HL-60 (cell line): ENCODE data around the gene HPSE2.

Experiments used
- DNase-seq, 2 experiments: peaks; one replicate each; pipeline ENCODE4 v3.0.0-alpha.2; 2010 to 2020; ENCODE audit warnings: low read depth in 1 of 2, low spot score in 1 of 2
- H3K27ac ChIP-seq: fragments of 250-450 bp; sonication (Bioruptor Pico); replicated peaks from 2 replicates; pipeline ENCODE4 v1.5.1; 2020; ENCODE audit warnings: mild to moderate bottlenecking, moderate library complexity
- H3K27me3 ChIP-seq: fragments of 250-450 bp; sonication (Bioruptor Pico); 2 replicates; pipeline ENCODE4 v1.5.1; 2021; ENCODE audit warnings: mild to moderate bottlenecking, moderate library complexity; ENCODE audit not compliant: insufficient read depth, poor library complexity, severe bottlenecking
- H3K4me3 ChIP-seq: replicated peaks from 2 replicates; pipeline ENCODE4 v1.5.1; 2011; ENCODE audit warnings: mild to moderate bottlenecking, control low read depth, low read length; ENCODE audit not compliant: insufficient read depth
- CTCF ChIP-seq: IDR thresholded peaks from one replicate; pipeline ENCODE4 v1.5.1; 2011; ENCODE audit warnings: low read length, control low read depth, inconsistent platforms; ENCODE audit not compliant: insufficient read depth
- GABPA ChIP-seq: IDR thresholded peaks from 2 replicates; pipeline ENCODE4 v1.6.1; 2012; ENCODE audit warnings: low read depth
- POLR2AphosphoS5 ChIP-seq: IDR thresholded peaks from 2 replicates; pipeline ENCODE4 v1.6.1; 2012; ENCODE audit warnings: low read depth
- SPI1 ChIP-seq: IDR thresholded peaks from 2 replicates; pipeline ENCODE4 v1.6.1; 2012; ENCODE audit warnings: low read depth, mild to moderate bottlenecking, borderline replicate concordance
- TF ChIP-seq, protein P1 (sequence below): IDR thresholded peaks from 2 replicates; pipeline ENCODE4 v1.6.1; 2012; ENCODE audit warnings: low read depth; ENCODE audit not compliant: insufficient replicate concordance

Gene HPSE2

GRCh38 chr10:98825741-98826140, 409.9 kb downstream of the HPSE2 start:
- Histone ChIP-seq H3K4me3 (no peak overlapping the region), H3K27me3 (peaks cover 2% of the 10 kb centered on the region), H3K27ac (no peak overlapping the region)
- no peak for TF ChIP-seq CTCF
- TF ChIP-seq, protein P1, sequence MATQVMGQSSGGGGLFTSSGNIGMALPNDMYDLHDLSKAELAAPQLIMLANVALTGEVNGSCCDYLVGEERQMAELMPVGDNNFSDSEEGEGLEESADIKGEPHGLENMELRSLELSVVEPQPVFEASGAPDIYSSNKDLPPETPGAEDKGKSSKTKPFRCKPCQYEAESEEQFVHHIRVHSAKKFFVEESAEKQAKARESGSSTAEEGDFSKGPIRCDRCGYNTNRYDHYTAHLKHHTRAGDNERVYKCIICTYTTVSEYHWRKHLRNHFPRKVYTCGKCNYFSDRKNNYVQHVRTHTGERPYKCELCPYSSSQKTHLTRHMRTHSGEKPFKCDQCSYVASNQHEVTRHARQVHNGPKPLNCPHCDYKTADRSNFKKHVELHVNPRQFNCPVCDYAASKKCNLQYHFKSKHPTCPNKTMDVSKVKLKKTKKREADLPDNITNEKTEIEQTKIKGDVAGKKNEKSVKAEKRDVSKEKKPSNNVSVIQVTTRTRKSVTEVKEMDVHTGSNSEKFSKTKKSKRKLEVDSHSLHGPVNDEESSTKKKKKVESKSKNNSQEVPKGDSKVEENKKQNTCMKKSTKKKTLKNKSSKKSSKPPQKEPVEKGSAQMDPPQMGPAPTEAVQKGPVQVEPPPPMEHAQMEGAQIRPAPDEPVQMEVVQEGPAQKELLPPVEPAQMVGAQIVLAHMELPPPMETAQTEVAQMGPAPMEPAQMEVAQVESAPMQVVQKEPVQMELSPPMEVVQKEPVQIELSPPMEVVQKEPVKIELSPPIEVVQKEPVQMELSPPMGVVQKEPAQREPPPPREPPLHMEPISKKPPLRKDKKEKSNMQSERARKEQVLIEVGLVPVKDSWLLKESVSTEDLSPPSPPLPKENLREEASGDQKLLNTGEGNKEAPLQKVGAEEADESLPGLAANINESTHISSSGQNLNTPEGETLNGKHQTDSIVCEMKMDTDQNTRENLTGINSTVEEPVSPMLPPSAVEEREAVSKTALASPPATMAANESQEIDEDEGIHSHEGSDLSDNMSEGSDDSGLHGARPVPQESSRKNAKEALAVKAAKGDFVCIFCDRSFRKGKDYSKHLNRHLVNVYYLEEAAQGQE, result no peak
- TF ChIP-seq GABPA, result no peak
- TF ChIP-seq POLR2AphosphoS5, result no peak
- TF ChIP-seq SPI1, result no peak
- DNase-seq, result no peak

DNA sequence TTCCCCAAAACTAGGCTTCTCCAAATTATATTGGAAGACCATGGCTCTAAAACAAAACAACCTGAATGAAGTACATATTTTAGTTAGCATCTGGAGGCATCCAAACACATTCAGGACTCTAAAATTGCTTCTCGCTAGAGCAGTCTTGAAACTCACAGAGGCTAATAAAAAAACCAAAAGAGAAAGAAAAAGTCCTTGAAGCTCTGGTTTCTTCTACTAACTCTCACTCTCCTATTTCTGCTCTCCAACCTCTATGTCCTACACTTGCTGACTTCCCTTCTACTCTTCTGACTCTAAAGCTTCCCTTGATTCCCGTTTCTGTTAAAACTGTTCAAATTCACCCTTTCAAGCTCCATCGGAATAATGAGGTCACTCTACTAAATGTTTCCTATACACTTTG, 418.3 kb downstream of the HPSE2 start:
- no peak for DNase-seq
- Histone ChIP-seq H3K27me3 (no peaks in the 10 kb centered on the region), H3K4me3 (no peak overlapping the region), H3K27ac (no peak overlapping the region)
- TF ChIP-seq GABPA, result no peak
- no peak for TF ChIP-seq POLR2AphosphoS5
- TF ChIP-seq CTCF, result no peak
- TF ChIP-seq, protein P1, result no peak
- TF ChIP-seq SPI1, result no peak

GRCh38 chr10:98815039-98815885, 420.4 kb downstream of the HPSE2 start:
- Histone ChIP-seq H3K27me3 (no peaks in the 10 kb centered on the region), H3K4me3 (no peak overlapping the region), H3K27ac (no peak overlapping the region)
- no peak for DNase-seq
- TF ChIP-seq GABPA, result no peak
- TF ChIP-seq POLR2AphosphoS5, result no peak
- TF ChIP-seq CTCF, result no peak
- TF ChIP-seq, protein P1, result no peak
- TF ChIP-seq SPI1, result no peak
